ENCODE measurements around the gene RP2.
A peak's percentile ranks its signal among the peaks of the same experiment; 100 is the strongest.

The RP2 gene

DNA sequence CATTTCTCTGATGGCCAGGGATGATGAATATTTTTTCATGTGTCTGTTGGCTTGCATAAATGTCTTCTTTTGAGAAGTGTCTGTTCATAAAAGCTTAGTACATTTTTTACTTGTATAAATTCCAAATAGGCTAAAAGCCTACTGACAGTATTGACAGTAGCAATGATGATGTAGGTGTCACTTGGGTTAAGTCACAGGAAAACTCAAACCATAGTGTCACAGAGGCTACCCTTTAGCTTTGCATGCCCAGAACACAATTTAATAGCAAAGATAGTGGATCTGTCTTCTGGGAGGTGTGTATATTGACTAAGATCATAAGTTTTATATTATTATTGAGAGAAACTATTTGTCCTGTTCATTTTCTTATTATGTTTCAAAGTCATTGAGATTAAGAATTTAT, 8.1 kb downstream of the RP2 start:
- no peak for DNase-seq

DNA sequence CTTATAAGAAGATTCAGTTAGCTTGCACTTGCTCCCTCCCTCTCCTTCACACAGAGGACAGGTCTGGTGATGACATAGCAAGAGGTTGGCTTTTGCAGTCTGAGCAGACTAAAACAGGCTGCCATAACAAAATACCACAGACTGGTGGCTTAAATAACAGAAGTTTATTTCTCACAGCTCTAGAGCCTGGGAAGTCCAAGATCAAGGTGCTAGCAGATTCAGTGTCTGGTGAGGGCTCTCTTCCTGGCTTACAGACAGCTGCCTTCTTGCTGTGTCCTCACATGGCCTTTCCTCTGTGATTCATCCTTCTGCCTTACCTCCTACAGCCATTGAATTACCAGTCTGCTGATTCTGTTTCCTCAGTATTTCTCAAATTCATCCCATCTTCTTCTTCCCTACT, 13.1 kb downstream of the RP2 start:
- DNase-seq: no peak

DNA sequence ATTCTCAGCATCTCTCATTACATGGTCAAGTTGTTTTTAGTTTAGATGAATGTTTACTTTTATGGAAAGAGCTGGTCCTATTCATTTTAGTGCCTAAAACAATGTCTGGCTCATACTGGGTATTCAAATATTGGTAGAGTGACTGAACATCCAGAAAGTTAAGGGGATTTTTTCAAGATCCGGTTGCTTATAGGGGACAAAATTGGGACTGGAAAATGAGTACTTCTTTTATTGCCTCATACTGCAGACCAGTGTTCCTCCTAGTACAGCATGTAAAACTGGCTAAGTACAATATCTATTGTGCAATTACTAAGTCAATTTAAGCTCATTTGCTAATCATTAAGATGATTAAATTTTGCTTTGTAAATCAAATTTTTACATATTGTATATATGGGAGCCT, 13.9 kb downstream of the RP2 start:
- DNase-seq: no peak

GRCh38 chrX:46856483-46856882, 19.6 kb downstream of the RP2 start:
- no peak for DNase-seq

GRCh38 chrX:46860557-46860956, 23.7 kb downstream of the RP2 start:
- DNase-seq: no peak

DNA sequence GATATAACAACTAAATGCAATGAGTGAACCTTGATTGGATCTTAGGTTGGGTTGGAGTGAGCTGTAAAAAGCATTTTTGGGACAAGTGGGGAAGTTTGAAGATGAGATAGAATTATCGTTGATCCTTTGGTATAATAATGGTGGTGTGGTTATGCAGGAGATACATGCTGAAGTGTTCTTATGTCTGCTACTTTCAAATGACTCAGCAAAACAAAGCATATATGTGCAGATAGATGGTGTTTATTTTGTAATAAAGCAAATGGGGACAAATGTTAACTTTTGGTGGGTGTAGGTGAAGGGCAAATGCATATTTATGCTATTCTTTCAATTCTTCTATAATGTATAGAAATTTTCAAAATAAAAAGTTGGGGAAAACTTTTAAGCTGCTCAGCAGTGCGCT, 26.2 kb downstream of the RP2 start:
- no peak for DNase-seq

DNA sequence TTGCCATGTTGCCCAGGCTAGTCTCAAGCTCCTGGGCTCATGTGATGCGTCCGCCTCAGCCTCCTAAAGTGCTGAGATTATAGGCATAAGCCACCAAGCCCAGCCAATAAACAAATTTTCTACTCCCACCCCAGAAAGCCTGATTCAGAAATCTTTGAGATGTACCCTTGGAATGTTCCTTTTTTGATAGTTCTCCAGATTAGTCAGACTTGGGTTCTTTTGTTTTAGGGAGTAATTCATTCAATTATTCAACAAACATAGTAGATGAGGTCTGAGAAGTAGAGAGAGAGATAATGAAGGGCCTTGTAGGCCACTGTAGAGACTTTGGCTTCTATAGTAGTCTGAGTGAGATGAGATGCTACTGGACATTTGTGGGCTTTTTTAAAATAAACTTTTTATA, 27.8 kb downstream of the RP2 start:
- DNase-seq: no peak

- no peak for DNase-seq
Observed at GRCh38 chrX:46865281-46865680, 28.4 kb downstream of the RP2 start.

- DNase-seq: no peak
Observed at GRCh38 chrX:46866726-46867125, 29.9 kb downstream of the RP2 start.

- peak; percentile 2 for DNase-seq
Observed at GRCh38 chrX:46873746-46874145, 36.9 kb downstream of the RP2 start.

DNA sequence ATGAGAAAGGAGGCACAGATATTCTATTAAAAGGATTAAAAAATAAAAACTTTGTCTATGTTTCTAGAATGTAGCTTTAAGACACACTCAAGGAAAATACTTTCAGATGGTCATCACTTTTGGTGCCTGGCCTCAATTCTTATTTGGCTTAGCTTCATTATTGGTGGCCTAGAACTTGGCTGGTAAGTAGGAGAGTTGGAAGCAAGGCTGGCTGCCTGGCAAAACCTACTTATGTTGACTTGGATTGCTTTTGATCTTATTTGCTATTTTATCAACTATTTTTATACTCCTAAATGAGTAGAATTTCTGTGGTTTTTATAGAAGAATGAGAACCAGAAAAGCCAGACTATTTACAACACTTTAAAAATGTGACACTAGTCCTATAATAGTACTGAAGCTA, 40.1 kb downstream of the RP2 start:
- no peak for DNase-seq

- no peak for DNase-seq
Observed at GRCh38 chrX:46882266-46882665, 45.4 kb downstream of the RP2 start.

DNA sequence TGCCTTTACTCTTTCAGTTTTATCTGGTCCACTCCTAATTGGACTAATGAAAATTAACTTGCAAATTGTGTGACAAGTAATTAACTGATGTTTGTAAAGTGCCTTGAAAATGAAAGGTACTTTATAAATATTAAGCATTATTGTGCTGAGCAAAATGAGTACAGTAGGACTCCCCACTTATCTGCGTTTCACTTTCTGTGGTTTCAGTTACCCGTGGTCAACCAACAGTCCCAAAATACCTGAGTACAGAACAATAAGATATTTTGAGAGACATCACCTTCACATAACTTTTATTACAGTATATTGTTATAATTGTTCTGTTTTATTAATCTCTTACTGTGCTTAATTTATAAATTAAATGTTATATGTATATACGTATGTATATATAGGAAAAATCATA, 48.0 kb downstream of the RP2 start:
- DNase-seq: no peak

GRCh38 chrX:46898207-46898606, 61.4 kb downstream of the RP2 start:
- DNase-seq: no peak

- DNase-seq: peak; percentile 83
Observed at GRCh38 chrX:46903458-46904242, 66.8 kb downstream of the RP2 start.

DNA sequence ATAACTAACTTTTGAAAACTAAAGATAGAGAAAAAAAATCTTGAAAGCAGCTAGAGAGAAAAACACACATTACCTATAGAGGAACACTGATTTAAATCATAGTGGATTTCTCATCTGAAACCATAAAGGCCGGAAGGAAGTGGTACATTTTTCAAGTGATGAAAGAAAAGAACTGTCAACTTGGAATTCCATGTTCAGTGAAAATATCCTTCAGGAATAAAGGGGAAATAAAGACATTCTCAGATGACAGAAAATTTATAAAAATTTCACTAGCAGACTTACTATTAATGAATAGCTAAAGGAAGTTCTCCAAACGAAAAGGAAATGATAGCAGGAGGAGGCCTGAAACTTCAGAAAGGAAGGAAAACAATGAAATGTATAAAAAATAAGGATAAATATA, 67.8 kb downstream of the RP2 start:
- no peak for DNase-seq

DNA sequence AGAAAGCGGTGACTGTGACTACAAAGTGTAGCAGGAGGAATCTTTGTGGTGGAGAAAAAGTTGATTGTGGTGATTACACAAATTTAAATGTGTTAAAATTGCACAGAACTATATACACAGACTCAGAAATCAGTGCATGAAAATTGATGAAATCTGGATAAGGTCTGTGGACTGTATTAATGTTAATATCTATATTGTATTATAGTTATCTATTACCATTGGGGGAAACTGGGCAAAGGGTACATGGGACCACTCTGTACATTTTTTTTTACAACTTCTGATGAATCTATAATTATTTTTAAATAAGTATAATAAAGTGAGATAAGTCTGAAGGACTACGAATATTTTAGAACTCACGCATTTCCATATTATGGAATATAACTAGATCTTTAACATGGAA, 73.6 kb downstream of the RP2 start:
- no peak for DNase-seq

DNA sequence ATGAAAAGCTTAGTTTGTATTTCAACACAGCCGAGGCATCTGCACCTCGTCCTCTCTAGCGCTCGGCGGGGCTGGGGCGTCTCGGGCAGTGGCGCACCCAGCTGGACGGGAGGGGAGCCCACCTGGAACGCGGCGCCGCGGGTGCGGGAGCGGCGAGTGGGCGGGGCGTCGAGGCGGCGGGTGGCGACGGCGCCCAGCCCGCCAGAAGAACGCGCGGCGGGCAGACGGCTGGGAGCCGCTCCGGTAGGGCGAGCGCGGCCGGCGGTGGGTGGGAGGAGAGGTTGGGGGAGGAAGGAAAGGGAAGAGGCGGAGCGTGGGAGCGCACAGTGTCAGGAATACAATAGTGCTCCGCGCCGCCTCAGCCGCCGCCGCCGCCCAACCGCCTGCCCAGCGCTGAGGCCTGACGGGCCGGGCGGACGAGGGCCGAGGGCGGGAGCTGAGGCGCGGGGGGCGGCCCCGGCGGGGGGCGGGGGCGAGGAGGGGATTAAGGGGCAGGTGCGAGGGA, 75.3 kb downstream of the RP2 start, which contains the start of gene JADE3:
JADE3 (plus strand) TSS at position 324 of the 505 bp plus-strand sequence. CDS start 72,474 bp downstream, outside the sequence.
- peak; percentile 83 for DNase-seq

DNA sequence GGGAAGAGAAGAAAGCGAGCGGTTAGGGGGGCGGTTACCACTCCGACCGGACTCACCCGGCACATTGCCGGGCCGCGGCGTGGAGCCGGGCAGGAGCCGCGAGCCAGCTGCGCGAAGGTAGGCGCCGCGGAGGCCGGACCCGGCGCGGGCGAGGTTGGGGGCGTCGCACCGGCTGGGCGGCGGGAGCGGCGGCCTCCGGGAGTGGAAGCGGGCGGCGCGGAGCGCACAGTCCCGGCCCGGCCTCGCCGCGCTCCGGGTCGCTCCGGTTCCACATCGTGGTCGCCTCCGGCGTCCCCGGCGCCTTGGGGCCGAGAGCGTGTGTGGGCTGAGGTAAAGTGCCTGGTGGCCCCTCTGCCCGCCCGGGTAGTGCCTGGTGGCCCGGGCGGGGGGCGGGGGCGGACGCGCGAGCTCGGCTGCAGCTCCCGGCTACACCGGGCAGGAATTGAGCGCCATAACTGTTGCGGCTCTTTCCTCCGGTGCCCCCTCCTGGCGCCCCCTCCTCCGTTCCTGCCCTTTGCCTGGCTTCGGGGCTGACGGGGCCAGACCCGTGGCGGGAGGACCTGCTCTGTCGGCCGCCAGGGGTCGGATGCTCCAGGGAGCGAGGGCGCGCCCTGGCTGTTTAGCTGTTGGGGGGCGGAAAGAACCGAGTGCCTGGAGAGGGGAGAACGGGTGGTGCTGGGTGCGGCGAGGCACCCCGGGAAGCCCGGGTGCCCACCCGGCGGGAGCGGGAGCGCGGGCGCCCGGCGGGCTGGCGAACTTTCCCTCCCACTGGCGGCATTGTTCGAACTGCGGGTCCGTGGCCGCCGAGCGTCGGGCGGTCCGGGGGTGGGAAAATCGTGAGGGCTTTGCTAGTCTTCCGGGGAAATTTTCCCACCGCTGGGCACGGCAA, 76.0 kb downstream of the RP2 start:
- peak; percentile 74 for DNase-seq

DNA sequence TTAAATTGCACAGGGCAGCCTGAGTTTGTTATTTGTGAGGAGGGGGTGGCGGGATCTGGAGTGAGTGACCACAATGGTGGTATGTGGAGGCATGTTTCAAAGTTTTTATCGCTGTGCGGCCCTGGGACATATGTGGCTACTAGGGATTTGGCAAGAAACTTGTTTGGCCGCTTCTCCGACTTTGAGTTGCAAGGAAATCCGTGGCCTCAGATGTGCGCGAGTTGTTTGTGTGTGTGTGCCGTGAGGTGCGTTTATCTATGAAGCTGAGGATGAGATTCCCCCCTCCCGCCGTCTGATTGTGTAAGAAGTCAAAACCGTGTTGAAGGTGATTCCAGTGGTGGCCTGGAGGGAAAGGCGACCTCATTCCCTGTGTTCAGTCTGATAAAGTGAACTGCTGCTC, 76.8 kb downstream of the RP2 start:
- DNase-seq: peak; percentile 47

GRCh38 chrX:46916273-46916672, 79.4 kb downstream of the RP2 start:
- no peak for DNase-seq

DNA sequence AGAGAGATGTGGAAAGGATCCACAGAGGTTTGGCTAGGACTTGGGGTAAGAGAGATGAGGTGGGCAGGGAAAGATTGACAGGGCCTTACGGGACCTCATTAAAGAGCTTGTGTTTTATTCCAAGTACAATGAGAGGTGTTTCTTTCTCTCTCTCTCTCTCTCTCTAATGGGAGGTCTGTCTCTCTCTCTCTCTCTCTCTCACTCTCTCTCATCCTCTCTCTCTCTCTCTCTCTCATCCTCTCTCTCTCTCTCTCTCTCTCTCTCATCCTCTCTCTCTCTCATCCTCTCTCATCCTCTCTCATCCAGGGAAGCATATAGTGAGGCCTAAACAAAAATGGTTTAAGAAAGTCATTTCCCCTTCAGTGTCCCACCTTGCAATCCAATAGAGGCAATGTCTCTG, 80.8 kb downstream of the RP2 start:
- no peak for DNase-seq

DNA sequence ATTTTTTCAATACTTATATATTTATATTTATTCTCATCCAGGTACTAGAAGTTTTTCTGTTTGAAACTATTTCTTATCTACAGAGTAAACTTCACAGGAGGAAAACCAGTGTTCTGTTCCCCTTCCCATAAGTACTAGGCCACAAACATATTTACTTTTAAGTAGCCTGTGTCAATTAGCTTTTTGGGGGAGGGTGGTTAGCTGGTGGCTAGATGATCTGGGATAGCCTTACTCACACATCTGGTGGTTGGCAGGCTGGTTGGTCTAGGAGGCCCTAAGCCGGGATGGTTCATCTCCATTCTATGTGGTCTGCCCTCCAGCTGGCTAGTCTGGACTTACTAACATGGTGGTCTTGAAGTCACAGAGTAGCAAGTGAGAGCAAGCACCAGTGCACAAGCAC, 81.6 kb downstream of the RP2 start:
- no peak for DNase-seq

- no peak for DNase-seq
Observed at GRCh38 chrX:46920235-46920634, 83.4 kb downstream of the RP2 start.

Data from eye (tissue), 1 donor.